GM18951 (cell line): ENCODE results near the gene RPP14.
A peak's percentile ranks its signal among the peaks of the same experiment; 100 is the strongest.
"Not testable (repeated sequence)": the region's sequence is repeated elsewhere in the genome, so short reads cannot be mapped to it uniquely, and the experiment has no call there.

ENCODE experiments used
- POLR2A ChIP-seq: IDR thresholded peaks from 4 replicates; pipeline ENCODE4 v1.6.1; 2011; ENCODE audit warnings: mild to moderate bottlenecking; ENCODE audit not compliant: insufficient read length, insufficient read depth; ENCODE audit errors: extremely low read depth
- in situ Hi-C: fragments of 300-500 bp; cut with MboI; formaldehyde crosslinking; loops from one replicate; pipeline ENCODE4 v1.12.0; 2022; ENCODE audit warnings: low sequenced_read_pairs, mixed read lengths, inconsistent platforms; ENCODE audit not compliant: unreplicated experiment

The RPP14 gene

DNA sequence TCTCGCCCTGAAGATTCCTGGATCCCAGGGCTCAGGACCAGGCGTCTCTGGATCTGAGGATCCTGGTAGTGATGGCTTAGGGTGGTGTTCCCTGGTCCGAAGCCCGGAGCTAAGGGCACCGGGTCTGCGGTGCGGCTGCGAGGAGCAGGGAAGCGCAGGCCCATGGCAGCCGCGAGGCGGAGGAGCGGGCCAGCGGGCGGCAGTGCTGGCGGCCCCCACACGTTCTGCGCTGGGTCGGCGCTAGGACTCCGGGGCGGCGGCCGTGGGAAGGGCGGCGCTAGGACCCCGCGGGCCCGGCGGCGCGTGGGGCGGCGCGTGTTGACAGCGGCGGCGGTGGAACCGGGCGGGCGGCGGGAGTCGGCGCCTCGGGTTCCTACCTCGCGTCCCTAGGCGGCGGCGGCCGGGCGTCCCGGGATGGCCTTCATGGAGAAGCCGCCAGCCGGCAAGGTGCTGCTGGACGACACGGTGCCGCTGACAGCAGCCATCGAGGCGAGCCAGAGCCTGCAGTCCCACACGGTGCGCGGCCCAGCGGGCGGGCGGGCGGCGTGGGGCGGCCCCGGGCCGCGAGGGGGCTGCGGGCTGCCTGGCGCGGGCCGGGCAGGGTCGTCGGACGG lies 26.6 kb downstream of the RPP14 start, which contains the start of gene PXK:
TSS of gene PXK (plus strand) at position 318 of the 614 bp plus-strand sequence. CDS start at position 415, 97 bp downstream.
- in situ Hi-C loops, result loop anchor here (5.0 kb wide), 1 partner anchor 85 kb away; no protein-coding TSS in a partner anchor
- peak; percentile 48 for TF ChIP-seq POLR2A

DNA sequence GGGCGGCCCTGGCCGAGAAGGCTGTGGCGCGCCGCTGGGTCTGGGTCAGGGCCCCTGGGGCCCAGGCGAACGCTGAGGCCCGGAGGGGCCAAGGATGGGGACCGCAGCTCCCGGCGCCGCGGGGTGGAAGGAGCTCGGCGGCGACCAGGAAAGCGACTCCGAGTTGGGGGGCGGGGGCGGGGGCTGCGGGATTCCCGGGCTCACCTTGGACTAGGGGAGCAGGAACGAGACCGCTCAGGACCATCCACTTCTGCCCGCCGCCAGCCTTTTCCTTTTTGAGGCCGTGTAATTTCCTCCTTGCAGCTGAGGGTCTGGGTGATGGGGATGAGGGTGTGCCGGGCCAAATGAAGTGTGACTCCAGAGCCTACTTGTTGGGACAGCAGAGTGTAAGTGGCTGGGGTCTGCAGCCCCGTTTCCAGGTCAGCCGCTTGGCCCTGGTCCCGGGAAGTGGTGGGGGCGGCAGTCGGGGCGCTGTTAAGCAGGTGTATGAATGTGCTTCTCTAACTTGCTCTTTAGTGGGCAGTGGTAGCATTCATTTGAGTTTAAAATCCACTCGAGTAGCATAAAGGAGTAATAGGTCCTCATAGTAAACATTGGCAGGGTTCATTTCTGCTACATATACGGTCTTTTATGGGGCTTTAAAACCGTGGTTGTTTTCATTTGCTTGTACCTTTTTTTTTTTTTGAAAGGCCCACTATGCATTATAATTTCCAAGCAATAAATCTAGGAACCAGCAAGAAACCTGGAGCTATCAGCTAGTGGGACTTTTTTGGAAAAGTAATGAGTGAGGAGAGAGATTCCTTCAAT lies 27.4 kb downstream of the RPP14 start:
- no peak for TF ChIP-seq POLR2A
- in situ Hi-C loops, result loop anchor here (5.0 kb wide), 1 partner anchor 84 kb away; no protein-coding TSS in a partner anchor

DNA sequence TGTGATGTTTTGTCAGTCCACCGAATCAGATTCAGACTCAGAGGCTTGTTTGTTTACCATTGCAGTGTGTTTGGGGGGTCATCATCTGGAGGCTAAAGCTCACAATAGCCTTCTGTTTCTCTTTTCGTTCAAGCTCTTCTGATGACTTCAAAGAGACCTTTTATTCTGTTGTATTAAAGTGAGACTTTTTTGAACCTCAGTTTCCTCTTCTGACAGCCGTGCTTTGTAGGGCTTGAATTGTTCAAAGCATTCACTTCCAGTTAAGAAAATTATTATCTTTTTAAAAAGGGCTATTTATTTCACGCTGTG lies 27.9 kb downstream of the RPP14 start:
- in situ Hi-C loops, result loop anchor here (5.0 kb wide), 1 partner anchor 83 kb away; no protein-coding TSS in a partner anchor
- no peak for TF ChIP-seq POLR2A

DNA sequence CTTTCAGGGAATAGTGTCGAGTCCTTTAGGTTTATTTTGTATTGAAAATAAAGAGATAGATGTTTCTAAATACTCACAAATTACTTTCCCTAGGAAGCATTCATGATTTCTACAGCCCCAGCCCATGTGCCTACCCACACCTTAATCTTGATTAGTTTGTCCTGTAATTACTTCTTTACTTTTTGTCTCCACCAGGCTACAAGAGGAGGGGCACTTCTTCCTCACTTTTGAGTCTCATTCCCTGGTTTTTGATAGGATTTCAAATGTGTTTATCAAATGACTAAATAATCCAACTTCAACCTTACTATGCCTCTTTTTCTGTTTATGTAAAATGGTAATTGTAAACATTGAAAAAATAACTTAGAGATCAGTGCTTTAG lies 28.4 kb downstream of the RPP14 start:
- TF ChIP-seq POLR2A, result no peak
- in situ Hi-C loops, result loop anchor here (5.0 kb wide), 1 partner anchor 83 kb away; no protein-coding TSS in a partner anchor

DNA sequence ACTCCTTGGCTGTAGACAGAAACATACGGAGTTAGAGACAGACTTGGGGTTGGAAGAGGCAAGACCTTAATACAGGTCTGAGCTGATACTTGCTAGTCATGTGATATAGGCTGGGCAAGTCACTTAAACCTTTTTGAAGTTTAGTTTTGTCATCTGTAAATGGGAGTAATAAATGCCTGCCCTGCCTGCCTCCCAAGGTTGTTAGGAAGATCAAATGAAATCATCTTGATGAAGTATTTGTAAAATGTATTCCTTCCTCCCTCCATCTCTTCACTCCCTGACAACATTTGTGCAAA lies 29.6 kb downstream of the RPP14 start:
- in situ Hi-C loops, result no loop called here
- TF ChIP-seq POLR2A, result no peak

DNA sequence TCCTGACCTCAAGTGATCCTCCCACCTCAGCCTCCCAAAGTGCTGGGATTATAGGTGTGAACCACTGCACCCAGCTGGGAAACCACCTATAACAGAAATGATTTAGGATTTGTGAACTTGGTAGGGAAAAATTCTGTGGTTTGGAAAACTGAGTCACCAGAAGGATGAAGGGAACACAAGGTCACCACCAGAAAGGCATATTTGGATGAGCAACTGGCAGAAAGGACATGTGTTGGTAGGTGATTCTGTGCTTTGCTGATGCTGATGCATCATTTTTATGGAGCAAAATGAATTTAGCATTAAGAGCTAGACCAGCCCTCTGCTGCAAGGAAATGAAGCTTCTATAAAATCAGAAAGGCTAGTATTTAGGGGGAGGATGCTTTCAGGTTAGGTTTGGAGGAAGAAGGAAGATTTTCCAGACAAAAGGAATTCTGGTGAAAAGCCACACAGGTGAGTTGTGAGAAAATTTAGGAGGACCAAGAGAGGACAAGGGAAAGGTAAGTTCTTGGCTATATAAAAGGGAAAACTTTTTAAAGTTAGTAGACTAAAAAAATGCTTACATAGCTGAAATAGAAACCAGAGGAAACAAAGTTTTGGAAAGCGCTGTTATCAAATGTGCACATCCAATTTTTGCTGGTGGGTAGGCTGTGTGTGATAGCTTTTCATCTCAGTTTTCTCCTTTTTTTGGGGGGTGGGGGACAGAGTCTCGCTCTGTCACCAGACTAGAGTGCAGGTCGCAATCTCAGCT lies 30.3 kb downstream of the RPP14 start:
- TF ChIP-seq POLR2A, result no peak
- in situ Hi-C loops, result no loop called here

DNA sequence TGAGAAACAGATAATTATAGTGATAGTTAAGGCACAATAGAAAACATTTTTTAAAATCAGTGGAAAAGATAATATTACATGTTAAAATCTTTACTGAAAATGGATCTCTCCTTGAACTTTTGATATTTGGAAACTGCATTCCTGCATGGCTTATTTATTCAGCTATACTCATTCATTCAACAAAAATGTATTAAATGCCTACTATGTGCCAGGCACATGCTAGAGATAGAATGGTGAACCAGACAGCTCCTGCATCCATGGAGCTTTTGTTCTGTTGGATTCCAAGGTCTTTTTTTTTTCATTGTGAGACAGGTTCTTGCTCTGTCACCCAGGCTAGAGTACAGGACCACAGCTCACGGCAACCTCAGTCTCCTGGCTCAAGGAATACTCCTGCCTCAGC lies 31.1 kb downstream of the RPP14 start:
- no peak for TF ChIP-seq POLR2A
- in situ Hi-C loops, result no loop called here

DNA sequence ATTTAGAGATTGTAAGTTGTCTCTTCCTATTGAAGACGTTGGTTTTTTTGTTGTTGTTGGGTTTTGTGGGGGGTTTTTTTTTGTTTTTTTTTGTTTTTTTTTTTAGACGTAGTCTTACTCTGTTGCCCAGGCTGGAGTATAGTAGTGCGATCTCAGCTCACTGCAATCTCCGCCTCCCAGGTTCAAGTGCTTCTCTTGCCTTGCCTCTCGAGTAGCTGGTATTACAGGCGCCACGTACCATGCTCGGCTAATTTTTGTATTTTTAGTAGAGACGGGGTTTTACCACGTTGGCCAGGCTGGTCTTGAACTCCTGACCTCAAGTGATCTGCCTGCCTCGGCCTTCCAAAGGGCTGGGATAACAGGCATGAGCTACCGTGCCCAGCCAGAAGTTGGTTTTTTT lies 33.1 kb downstream of the RPP14 start:
- in situ Hi-C loops, result not testable (repeated sequence)

DNA sequence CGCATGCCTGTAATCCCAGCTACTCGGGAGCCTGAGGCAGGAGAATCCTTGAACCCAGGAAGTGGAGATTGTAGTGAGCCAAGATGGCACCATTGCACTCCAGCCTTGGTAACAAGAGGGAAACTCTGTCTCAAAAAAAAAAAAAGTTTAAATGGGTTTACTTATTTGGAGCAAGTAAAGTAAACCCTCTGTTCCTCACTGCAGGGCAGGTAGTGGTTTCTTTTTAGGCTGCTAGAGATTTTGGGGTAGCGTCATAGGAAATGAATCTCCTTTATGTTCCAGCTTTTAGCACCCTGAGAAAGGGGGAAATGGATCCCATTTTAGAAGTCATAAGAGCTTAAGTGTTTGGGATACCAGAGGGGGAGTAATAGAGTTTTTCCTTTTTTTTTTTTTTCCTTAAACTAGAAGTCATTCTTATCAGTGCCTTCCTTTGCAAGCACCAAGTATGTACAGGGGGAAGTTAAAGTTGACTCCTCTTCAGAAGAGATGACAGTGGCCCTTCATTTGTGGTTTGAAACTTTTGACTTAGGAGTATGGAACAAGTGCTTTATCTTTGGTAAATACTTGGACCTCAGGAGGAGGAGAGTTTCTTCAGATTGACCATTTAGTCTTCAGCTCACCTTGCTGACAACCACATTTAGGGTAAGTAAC lies 34.7 kb downstream of the RPP14 start:
- in situ Hi-C loops, result no loop called here
- no peak for TF ChIP-seq POLR2A

DNA sequence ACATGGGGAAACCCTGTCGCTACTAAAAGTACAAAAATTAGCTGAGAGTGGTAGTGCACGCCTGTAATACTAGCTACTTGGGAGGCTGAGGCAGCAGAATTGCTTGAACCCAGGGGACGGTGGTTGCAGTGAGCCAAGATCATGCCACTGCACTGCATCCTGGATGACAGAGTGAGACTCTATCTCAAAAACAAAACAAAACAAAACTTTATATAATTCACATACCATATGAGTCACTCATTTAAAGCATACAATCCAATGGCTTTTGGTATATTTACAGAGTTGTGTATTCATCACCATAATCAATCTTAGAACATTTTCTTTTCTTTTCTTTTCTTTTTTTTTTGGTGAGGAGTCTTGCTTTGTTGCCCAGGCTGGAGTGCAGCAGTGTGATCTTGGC lies 35.3 kb downstream of the RPP14 start:
- TF ChIP-seq POLR2A, result no peak
- in situ Hi-C loops, result no loop called here

DNA sequence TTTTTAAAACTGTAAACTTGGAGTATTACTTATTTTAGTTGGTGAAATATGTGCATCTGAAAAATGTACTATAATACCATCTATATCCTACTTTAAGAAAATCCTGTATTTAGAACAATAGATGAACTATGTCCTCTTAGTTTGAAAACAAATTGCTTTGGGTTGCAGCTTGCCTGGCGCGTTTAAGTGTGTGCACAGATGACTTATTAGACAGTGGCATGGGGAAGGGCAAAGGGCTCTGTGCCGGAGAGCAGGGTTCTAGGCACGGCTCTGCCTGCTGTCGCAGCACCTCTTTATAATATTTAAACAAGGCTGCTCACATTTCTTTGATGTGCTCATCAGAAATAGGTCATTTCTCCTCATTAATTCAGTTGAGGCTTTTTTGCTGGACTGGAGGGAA lies 36.6 kb downstream of the RPP14 start:
- in situ Hi-C loops, result no loop called here
- TF ChIP-seq POLR2A, result no peak

DNA sequence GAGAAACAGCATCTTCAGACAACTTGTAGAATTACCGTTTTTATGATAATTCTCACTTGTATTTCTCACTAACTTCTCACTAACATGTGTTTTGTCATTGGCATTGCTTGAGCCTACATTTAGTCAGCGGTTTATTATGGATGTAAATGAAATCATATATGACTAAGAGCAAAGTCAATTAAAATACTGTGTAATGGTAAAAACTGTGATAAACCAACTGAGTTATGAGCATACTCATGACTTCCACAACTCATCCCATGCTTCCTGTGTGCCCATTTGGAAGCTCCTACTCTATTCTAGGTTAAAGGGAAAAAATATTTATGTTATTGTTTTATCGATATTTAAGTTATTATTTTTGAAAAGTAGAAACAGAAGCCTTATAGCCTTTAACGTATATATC lies 39.4 kb downstream of the RPP14 start:
- no peak for TF ChIP-seq POLR2A
- in situ Hi-C loops, result no loop called here

DNA sequence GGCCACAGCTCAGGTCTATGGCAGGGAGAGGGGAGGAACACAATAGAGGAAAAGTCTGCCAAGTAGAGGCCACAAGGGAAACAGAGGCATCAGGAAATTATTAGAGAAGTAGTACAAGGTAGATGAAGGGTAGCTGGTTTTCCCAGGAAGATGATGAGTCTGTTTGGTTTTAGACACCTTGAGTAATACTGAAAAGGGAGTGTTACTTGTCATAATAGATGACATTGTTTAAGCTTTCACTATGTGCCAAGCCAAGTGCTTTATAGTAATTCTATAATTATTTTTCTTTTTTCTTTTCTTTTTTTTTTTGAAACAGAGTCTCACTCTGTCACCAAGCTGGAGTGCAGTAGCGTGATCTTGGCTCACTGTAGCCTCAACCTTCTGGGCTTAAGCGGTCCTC lies 40.3 kb downstream of the RPP14 start:
- in situ Hi-C loops, result no loop called here
- no peak for TF ChIP-seq POLR2A
